Left lung (tissue), 10 donors: ENCODE measurements around the gene FAM163A. TPM values are rescaled to one million over a fixed set of nuclear protein-coding genes. Genes with fewer than 3 reads are reported as not detected.

ENCODE experiments used
- ATAC-seq: fragments of 200-7000 bp; cut with Tn5 transposase; one replicate; pipeline ENCODE4 v1.9.1; 2020; ENCODE audit warnings: moderate library complexity
- DNase-seq, 4 donors: peaks; one replicate each; pipeline ENCODE4 v3.0.0-alpha.2; 2013 to 2020
- H3K27ac ChIP-seq, 2 donors: fragments of 200-600 bp; sonication (generic) in 1 of 2; one replicate each; pipeline versions ENCODE4 v1.5.0 to v1.8.0; 2020 to 2021
- H3K27me3 ChIP-seq, 2 donors: fragments of 200-600 bp; sonication (generic) in 1 of 2; one replicate each; pipeline versions ENCODE4 v1.5.0 to v1.8.0; 2020 to 2021
- H3K36me3 ChIP-seq, 2 donors: fragments of 200-600 bp; sonication (generic) in 1 of 2; one replicate each; pipeline versions ENCODE4 v1.5.0 to v1.8.0; 2020 to 2021
- H3K4me1 ChIP-seq, 2 donors: fragments of 200-600 bp; one replicate each; pipeline ENCODE4 v1.8.0; 2021
- H3K4me3 ChIP-seq, 2 donors: fragments of 200-600 bp; sonication (generic) in 1 of 2; one replicate each; pipeline versions ENCODE4 v1.5.0 to v1.8.0; 2020 to 2021; ENCODE audit warnings: mild to moderate bottlenecking in 1 of 2
- H3K9me3 ChIP-seq, 2 donors: fragments of 200-600 bp; sonication (generic) in 1 of 2; one replicate each; pipeline versions ENCODE4 v1.5.0 to v1.8.0; 2020 to 2021
- intact Hi-C, 2 donors: fragments of 100-400 bp; cut with DNase I; formaldehyde crosslinking; loops; one replicate each; pipeline versions ENCODE4 v1.11.2 to v1.14.2; 2022
- polyA plus RNA-seq, 6 donors: library from polyadenylated mRNA; unstranded; fragments of 120-200 nt; gene quantifications; one replicate each; pipeline ENCODE4 v1.2.1, GENCODE V29; 2013; ENCODE audit not compliant: insufficient read length in 6 of 6
- total RNA-seq, 2 donors: library from RNA; stranded (reverse); fragmentation: NEBNext Ultra II Directional; extraction: Animal tissue kit (Norgen Biotek cat#: 25700); gene quantifications; one replicate each; pipeline ENCODE4 v1.2.1, GENCODE V29; 2021
- TF ChIP-seq, protein P1 (sequence below), 2 donors: fragments of 200-600 bp; sonication (generic) in 1 of 2; IDR thresholded peaks; one replicate each; pipeline versions ENCODE4 v1.5.0 to v1.8.0; 2021; ENCODE audit warnings: antibody characterized with exemption in 2 of 2
- donor health status: DM: no; HTN: yes; CAD: no.
- donor health status: DM: no; HTN: no; CAD: no.

The FAM163A gene
- total and polyA plus RNA-seq, 8 donors = 0.06 to 0.27 (median 0.12) TPM; not detected in 2

DNA sequence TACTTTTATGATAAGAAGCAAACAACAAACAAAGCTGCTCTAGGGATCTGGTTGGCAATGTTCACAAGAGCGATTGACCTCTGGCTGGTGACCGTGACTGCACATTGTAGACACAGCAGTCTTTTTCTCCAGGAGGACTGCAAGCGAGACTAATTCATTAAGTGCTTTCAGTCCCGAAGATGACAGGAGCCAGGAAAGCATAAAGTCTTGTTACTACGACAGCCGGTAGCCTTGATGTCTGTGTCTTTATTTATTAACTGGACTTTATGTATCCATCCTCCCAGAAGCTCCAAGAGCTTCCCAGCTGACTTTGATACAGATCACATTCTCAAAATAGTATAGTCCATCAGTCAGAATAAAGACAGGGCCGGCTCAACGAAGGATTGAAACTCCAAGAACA lies 18.2 kb downstream of the FAM163A start:
- no peaks in the 10 kb centered on the region for H3K36me3 ChIP-seq
- DNase-seq = no peak
- TF ChIP-seq, protein P1, sequence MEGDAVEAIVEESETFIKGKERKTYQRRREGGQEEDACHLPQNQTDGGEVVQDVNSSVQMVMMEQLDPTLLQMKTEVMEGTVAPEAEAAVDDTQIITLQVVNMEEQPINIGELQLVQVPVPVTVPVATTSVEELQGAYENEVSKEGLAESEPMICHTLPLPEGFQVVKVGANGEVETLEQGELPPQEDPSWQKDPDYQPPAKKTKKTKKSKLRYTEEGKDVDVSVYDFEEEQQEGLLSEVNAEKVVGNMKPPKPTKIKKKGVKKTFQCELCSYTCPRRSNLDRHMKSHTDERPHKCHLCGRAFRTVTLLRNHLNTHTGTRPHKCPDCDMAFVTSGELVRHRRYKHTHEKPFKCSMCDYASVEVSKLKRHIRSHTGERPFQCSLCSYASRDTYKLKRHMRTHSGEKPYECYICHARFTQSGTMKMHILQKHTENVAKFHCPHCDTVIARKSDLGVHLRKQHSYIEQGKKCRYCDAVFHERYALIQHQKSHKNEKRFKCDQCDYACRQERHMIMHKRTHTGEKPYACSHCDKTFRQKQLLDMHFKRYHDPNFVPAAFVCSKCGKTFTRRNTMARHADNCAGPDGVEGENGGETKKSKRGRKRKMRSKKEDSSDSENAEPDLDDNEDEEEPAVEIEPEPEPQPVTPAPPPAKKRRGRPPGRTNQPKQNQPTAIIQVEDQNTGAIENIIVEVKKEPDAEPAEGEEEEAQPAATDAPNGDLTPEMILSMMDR (IDR thresholded peaks at IDR 0.05) = no peak
- intact Hi-C loops = no loop called here
- ATAC-seq = no peak
- no peak overlapping the region for H3K27ac ChIP-seq
- no peaks in the 10 kb centered on the region for H3K4me1 ChIP-seq
- no peak overlapping the region for H3K4me3 ChIP-seq
- H3K9me3 ChIP-seq = no peaks in the 10 kb centered on the region
- no peaks in the 10 kb centered on the region for H3K27me3 ChIP-seq

GRCh38 chr1:179761846-179762640 lies 19.0 kb downstream of the FAM163A start:
- H3K9me3 ChIP-seq = no peaks in the 10 kb centered on the region
- DNase-seq (no peak), ATAC-seq (no peak)
- TF ChIP-seq, protein P1 (IDR thresholded peaks at IDR 0.05) = no peak
- intact Hi-C loops = no loop called here
- H3K36me3 ChIP-seq = no peaks in the 10 kb centered on the region
- H3K4me3 ChIP-seq = no peak overlapping the region
- H3K27ac ChIP-seq = no peak overlapping the region
- no peaks in the 10 kb centered on the region for H3K27me3 ChIP-seq
- H3K4me1 ChIP-seq = no peaks in the 10 kb centered on the region

DNA sequence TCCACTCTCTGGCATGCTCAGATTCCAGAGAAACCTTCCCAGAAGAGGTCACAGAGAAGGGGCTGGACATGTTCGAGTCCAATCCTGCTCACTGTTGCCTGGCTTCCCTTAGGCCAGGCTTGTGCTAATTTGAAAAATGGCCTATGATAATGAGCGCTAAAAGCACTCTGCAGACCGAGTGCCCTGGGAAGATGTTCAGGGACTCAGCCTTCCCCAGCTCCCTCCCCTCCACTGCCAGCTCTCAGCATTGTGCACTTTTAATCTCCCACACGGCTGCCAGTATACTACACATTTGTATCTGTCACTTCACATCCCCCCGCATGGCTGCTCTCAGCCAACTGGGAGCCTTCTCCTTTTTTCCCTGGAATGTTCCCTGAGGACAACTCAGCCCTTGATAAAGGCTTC lies 24.1 kb downstream of the FAM163A start:
- no peak for ATAC-seq
- TF ChIP-seq, protein P1 (IDR thresholded peaks at IDR 0.05) = no peak
- H3K4me3 ChIP-seq = no peak overlapping the region
- H3K4me1 ChIP-seq = no peaks in the 10 kb centered on the region
- H3K27me3 ChIP-seq = no peaks in the 10 kb centered on the region
- no peak for DNase-seq
- no peak overlapping the region for H3K27ac ChIP-seq
- intact Hi-C loops = no loop called here
- H3K9me3 ChIP-seq = peaks cover 0 to 7% of the 10 kb centered on the region in 2 donors
- H3K36me3 ChIP-seq = no peaks in the 10 kb centered on the region

DNA sequence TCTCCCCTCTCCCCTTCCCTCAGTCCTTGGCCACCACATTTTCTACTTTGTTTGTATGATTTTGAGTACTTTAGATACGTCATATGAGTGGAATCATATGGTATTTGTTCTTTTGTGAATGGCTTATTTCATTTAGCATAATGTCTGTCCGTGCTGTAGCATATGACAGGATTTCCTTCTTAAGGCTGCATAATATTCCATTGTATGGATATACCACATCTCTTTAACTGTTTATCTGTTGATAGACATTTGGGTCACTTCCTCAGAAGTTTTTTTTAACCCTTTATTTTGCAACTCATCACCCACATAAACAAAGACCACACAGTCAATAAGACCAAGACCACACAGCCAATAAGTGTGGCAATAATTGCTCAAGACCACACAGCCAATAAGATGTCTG lies 24.9 kb downstream of the FAM163A start:
- no peak overlapping the region for H3K4me3 ChIP-seq
- intact Hi-C loops = no loop called here
- H3K27me3 ChIP-seq = no peaks in the 10 kb centered on the region
- DNase-seq = no peak
- no peaks in the 10 kb centered on the region for H3K4me1 ChIP-seq
- TF ChIP-seq, protein P1 (IDR thresholded peaks at IDR 0.05) = no peak
- no peaks in the 10 kb centered on the region for H3K36me3 ChIP-seq
- peaks cover 0 to 12% of the 10 kb centered on the region in 2 donors for H3K9me3 ChIP-seq
- H3K27ac ChIP-seq = no peak overlapping the region
- ATAC-seq = no peak

- TF ChIP-seq, protein P1 (IDR thresholded peaks at IDR 0.05) = no peak
- Histone ChIP-seq H3K36me3 (no peaks in the 10 kb centered on the region), H3K27me3 (no peaks in the 10 kb centered on the region), H3K4me3 (no peak overlapping the region), H3K27ac (no peak overlapping the region), H3K9me3 (peaks cover 0 to 12% of the 10 kb centered on the region in 2 donors), H3K4me1 (no peaks in the 10 kb centered on the region)
- no peak for DNase-seq
- intact Hi-C loops = no loop called here
- no peak for ATAC-seq
Measured at GRCh38 chr1:179770887-179771502, 27.9 kb downstream of the FAM163A start.
